GM12892 (cell line): ENCODE measurements around the gene GOLGA8Q.
"Not testable (repeated sequence)": the region's sequence is repeated elsewhere in the genome, so short reads cannot be mapped to it uniquely, and the experiment has no call there.

Source experiments
- POLR2A ChIP-seq: IDR thresholded peaks from 2 replicates; pipeline ENCODE4 v1.6.1; 2011; ENCODE audit warnings: low read depth, low read length, control low read depth
- POLR2AphosphoS5 ChIP-seq: IDR thresholded peaks from 2 replicates; pipeline ENCODE4 v1.6.1; 2011; ENCODE audit warnings: low read depth, low read length, control low read depth
- TAF1 ChIP-seq: IDR thresholded peaks from 2 replicates; pipeline ENCODE4 v1.6.1; 2011; ENCODE audit warnings: low read depth, mild to moderate bottlenecking, control low read depth, low read length, borderline replicate concordance

GRCh38 chr15:30551750-30552149 is at the start of gene GOLGA8Q:
- not testable (repeated sequence) for TF ChIP-seq POLR2A, POLR2AphosphoS5, TAF1
